Measurements from ENCODE around the gene SLC2A10. TPM values are rescaled to one million over a fixed set of nuclear protein-coding genes. Genes with fewer than 3 reads are reported as not detected.

Gene SLC2A10
- total RNA-seq, 4 donors from 2014 or later, result 8.2 to 33.5 (median 15.2) TPM

- Histone ChIP-seq H3K36me3 (no peaks in the 10 kb centered on the region), H3K4me3 (peak overlapping the region; percentile 45 to 77 (median 63)), H3K4me1 (peaks cover 7 to 43% (median 24%) of the 10 kb centered on the region in 4 donors), H3K27ac (peak overlapping the region; percentile 84 to 94 (median 85)), H3K27me3 (no peaks in the 10 kb centered on the region), H3K9me3 (peaks cover 0 to 7% of the 10 kb centered on the region in 2 donors)
- intact Hi-C loops (cut with DNase I; ENCODE audit: low total_unique reads), result no loop called here
- in situ Hi-C loops (cut with MboI; ENCODE audit: low pct_ligation_motif_present in 1 of 4, low pct_unique_long_range_greater_than_20kb in 1 of 4, low sequenced_read_pairs in 3 of 4), result no loop called here
- TF ChIP-seq EP300 (IDR thresholded peaks at IDR 0.05; ENCODE audit: low read depth), result no peak
- peak; percentile 63 for TF ChIP-seq POLR2A (IDR thresholded peaks at IDR 0.05)
- peak; percentile 54 to 58 (median 58) for TF ChIP-seq POLR2AphosphoS5 (IDR thresholded peaks at IDR 0.05)
- TF ChIP-seq, protein P1, sequence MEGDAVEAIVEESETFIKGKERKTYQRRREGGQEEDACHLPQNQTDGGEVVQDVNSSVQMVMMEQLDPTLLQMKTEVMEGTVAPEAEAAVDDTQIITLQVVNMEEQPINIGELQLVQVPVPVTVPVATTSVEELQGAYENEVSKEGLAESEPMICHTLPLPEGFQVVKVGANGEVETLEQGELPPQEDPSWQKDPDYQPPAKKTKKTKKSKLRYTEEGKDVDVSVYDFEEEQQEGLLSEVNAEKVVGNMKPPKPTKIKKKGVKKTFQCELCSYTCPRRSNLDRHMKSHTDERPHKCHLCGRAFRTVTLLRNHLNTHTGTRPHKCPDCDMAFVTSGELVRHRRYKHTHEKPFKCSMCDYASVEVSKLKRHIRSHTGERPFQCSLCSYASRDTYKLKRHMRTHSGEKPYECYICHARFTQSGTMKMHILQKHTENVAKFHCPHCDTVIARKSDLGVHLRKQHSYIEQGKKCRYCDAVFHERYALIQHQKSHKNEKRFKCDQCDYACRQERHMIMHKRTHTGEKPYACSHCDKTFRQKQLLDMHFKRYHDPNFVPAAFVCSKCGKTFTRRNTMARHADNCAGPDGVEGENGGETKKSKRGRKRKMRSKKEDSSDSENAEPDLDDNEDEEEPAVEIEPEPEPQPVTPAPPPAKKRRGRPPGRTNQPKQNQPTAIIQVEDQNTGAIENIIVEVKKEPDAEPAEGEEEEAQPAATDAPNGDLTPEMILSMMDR (IDR thresholded peaks at IDR 0.05), result no peak
- 23% methylated on average over 13 of the region's 13 CpGs; no CpG with 5 or more reads in 1 of the 2 donors for WGBS, 2 donors (ENCODE audit: low coverage in 1 of 2)
- DNase-seq, result peak; percentile 51
Observed at GRCh38 chr20:46709055-46709458, 392 bp upstream of the SLC2A10 start.

DNA sequence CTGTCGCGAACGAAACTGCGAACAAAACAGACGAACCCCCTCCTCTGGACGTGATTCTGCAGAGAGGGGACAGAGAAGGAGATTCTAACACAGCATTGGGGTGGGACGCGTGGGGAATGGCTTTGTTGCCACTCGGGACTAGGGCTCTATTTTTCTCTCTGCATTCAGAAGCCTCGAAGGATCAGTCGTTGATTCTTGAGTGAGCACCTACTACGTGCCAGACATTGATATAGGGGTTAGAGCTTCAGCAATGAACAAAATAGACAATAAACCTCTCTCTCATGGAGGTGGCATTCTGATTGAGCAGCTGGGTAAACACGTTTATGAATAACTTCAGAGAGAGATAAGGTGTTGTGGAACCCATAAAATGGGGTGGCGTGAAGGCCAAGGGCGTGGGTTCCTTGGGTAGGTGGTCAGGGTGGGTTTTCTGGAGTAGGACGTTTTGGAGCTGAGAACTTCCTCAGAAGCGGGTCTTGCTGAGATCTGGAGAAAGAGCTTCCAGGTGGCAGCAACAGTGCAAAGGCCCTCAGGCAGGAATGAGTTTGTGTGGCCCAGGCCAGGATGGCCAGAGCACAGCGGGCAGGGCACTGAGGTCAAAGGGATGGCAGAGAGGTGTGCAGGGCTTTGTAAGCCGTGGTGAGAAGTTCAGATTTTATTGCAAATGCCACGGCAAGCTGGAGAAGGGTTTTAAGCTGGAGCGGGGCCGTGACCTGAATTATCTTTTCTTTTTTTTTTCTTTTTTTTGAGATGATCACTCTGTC, 884 bp downstream of the SLC2A10 start:
- intact Hi-C loops (cut with DNase I; ENCODE audit: low total_unique reads), result no loop called here
- no peaks in the 10 kb centered on the region for H3K36me3 ChIP-seq
- in situ Hi-C loops (cut with MboI; ENCODE audit: low pct_ligation_motif_present in 1 of 4, low pct_unique_long_range_greater_than_20kb in 1 of 4, low sequenced_read_pairs in 3 of 4), result no loop called here
- peaks cover 7 to 56% (median 27%) of the 10 kb centered on the region in 4 donors for H3K4me1 ChIP-seq
- no peaks in the 10 kb centered on the region for H3K27me3 ChIP-seq
- H3K27ac ChIP-seq, result peak overlapping the region; percentile 84 to 94 (median 85)
- WGBS, 2 donors (ENCODE audit: low coverage in 1 of 2), result 36 to 53% methylated on average over 4 to 22 of the region's 22 CpGs
- peak overlapping the region; percentile 45 to 77 (median 63) for H3K4me3 ChIP-seq
- no peak for TF ChIP-seq EP300 (IDR thresholded peaks at IDR 0.05; ENCODE audit: low read depth)
- TF ChIP-seq, protein P1 (IDR thresholded peaks at IDR 0.05), result no peak
- no peak for TF ChIP-seq POLR2A (IDR thresholded peaks at IDR 0.05)
- TF ChIP-seq POLR2AphosphoS5 (IDR thresholded peaks at IDR 0.05), result no peak
- peaks cover 0 to 7% of the 10 kb centered on the region in 2 donors for H3K9me3 ChIP-seq
- peak; percentile 21 for DNase-seq

DNA sequence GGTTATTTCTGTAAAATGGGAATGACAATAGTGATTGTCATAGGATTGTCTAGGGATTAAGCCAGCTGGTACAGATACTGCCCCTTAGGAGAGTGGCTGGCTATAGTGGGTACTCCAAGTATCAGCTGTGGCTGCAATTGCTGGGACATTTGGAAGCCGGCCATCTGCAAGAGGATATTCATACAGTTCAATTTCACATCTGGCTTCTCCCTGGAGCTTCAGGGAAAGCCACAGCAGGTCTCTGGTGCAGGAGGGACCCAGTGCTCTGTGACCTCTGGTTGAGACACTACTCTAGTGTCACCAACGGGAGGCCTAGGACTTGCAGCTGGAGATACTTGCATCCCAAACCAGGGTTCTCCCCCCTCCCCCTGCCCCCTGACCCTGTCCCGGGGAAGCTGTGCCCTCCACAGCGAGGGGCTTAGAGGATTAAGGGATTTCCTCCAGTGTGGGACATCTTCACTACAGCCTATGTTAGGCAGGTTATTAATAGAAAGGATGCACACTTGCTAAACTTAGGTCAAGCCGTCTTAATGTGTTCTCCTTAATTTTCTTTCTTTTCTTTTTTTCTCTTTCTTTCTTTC, 2.7 kb downstream of the SLC2A10 start:
- no peak overlapping the region for H3K27ac ChIP-seq
- no peaks in the 10 kb centered on the region for H3K9me3 ChIP-seq
- H3K36me3 ChIP-seq, result no peaks in the 10 kb centered on the region
- H3K4me3 ChIP-seq, result no peak overlapping the region
- no peaks in the 10 kb centered on the region for H3K27me3 ChIP-seq
- TF ChIP-seq POLR2AphosphoS5 (IDR thresholded peaks at IDR 0.05) (no peak), POLR2A (IDR thresholded peaks at IDR 0.05) (no peak), EP300 (IDR thresholded peaks at IDR 0.05; ENCODE audit: low read depth) (no peak)
- TF ChIP-seq, protein P1 (IDR thresholded peaks at IDR 0.05), result no peak
- DNase-seq, result no peak
- WGBS, 2 donors (ENCODE audit: low coverage in 1 of 2), result 69 to 84% methylated on average over 3 to 5 of the region's 5 CpGs
- intact Hi-C loops (cut with DNase I; ENCODE audit: low total_unique reads) (no loop called here), in situ Hi-C loops (cut with MboI; ENCODE audit: low pct_ligation_motif_present in 1 of 4, low pct_unique_long_range_greater_than_20kb in 1 of 4, low sequenced_read_pairs in 3 of 4) (no loop called here)
- H3K4me1 ChIP-seq, result peaks cover 7 to 62% (median 27%) of the 10 kb centered on the region in 4 donors
